Skeletal muscle satellite cell (primary cell): ENCODE results near the gene DSCAM.

Experiments used
- H3K27me3 ChIP-seq: 2 replicates; pipeline ENCODE4 v1.7.0; 2013; ENCODE audit warnings: low read length; ENCODE audit not compliant: control insufficient read depth, insufficient read depth
- H3K36me3 ChIP-seq: 2 replicates; pipeline ENCODE4 v1.7.0; 2013; ENCODE audit warnings: mild to moderate bottlenecking, control low read depth, low read length; ENCODE audit not compliant: insufficient read depth
- H3K4me1 ChIP-seq: 2 replicates; pipeline ENCODE4 v1.7.0; 2013; ENCODE audit warnings: low read length; ENCODE audit not compliant: control insufficient read depth, insufficient read depth
- H3K4me2 ChIP-seq: 2 replicates; pipeline ENCODE4 v1.7.0; 2013; ENCODE audit warnings: mild to moderate bottlenecking, low read length
- H3K4me3 ChIP-seq: 2 replicates; pipeline ENCODE4 v1.7.0; 2013; ENCODE audit warnings: low read length
- H3K9ac ChIP-seq: 2 replicates; pipeline ENCODE4 v1.7.0; 2013; ENCODE audit warnings: mild to moderate bottlenecking, low read depth, low read length, moderate library complexity
- H3K9me3 ChIP-seq: replicated peaks from 2 replicates; pipeline ENCODE4 v1.7.0; 2013; ENCODE audit warnings: mild to moderate bottlenecking, control low read depth, low read length

Gene DSCAM

DNA sequence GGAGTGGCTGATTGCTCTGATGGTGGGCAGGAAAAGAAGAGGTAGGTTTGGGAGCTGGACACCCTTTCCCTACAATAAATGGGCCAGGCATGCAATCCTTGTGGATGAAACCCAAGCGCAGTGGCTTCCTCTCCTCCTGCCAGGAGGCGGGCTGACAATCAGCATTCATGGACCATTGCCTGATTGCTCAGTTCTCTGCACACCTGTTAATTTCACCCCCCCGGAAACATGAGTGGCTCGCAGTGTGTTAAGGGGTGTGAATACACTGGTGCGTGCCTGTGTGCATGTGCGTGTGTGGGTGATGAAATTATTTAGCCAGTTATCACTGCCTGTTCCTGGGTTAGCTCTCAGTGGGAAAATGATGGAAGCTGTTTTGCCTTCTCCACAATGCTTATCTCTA lies 669.0 kb downstream of the DSCAM start:
- Histone ChIP-seq H3K4me1 (no peaks in the 10 kb centered on the region), H3K9me3 (peaks cover 22% of the 10 kb centered on the region), H3K4me2 (no peak overlapping the region), H3K27me3 (no peaks in the 10 kb centered on the region), H3K36me3 (no peaks in the 10 kb centered on the region), H3K4me3 (no peak overlapping the region), H3K9ac (no peak overlapping the region)

DNA sequence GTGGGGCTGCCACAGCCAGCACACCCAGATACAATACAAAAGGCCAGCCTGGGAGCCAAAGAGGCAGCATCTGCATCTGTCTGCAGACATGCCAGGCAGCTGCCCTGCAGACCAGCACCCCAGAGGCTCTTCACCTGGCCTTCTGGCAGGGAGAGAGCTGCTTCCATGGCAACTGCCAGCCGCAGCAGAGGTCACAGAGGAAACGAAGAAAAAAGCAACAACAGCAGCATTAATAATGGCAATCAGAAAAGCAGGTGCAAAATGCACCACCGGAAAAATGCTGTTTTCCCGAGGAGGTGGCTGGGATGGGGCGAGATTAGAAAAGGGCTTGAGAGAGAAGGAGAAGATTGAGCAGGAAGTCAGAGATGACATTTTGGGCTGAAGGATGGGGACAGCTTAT lies 670.2 kb downstream of the DSCAM start:
- Histone ChIP-seq H3K9me3 (peaks cover 20% of the 10 kb centered on the region), H3K4me1 (no peaks in the 10 kb centered on the region), H3K9ac (no peak overlapping the region), H3K4me2 (no peak overlapping the region), H3K27me3 (no peaks in the 10 kb centered on the region), H3K4me3 (no peak overlapping the region), H3K36me3 (no peaks in the 10 kb centered on the region)

DNA sequence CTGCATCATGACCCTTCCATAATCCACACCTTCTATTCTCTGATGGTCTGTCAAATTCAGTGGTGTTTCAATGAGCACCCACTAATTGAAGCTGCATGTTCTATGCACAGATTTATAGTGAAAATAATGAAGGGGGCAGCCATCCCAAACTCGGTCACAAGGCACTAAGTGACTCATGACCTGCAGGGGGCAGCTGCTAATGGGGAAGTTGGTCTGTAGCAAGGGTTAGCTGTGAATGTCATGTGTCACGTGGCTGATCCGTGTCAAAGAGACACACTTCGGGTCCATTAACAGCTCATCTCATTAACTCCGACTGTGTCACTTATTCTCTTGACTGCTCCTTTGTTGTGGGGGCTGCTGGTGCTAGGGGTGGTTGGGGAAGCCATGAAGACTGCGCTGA lies 673.1 kb downstream of the DSCAM start:
- H3K9ac ChIP-seq = no peak overlapping the region
- H3K4me1 ChIP-seq = no peaks in the 10 kb centered on the region
- H3K27me3 ChIP-seq = no peaks in the 10 kb centered on the region
- H3K4me2 ChIP-seq = no peak overlapping the region
- peaks cover 16% of the 10 kb centered on the region for H3K9me3 ChIP-seq
- H3K4me3 ChIP-seq = no peak overlapping the region
- no peaks in the 10 kb centered on the region for H3K36me3 ChIP-seq

DNA sequence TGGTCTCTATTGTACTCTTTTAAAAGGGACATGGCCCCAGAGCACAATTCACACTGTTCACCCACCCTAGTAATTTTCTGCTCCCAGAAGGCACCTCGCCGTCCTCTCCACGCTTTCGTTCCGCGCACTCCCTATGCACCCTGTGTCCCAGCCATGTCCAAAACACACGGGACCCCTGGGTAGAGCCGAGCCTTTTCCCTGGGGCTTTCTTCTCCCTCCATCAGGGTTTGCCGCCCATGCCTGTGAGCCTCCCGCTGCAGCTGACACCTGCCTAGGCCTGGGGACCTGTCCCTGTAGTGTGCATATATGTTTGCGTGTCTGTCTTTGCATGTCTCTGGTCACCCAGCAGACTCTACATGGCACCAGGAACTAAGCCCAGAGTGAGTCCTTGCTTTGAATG lies 677.0 kb downstream of the DSCAM start:
- H3K4me3 ChIP-seq = no peak overlapping the region
- no peaks in the 10 kb centered on the region for H3K36me3 ChIP-seq
- H3K27me3 ChIP-seq = no peaks in the 10 kb centered on the region
- H3K4me1 ChIP-seq = no peaks in the 10 kb centered on the region
- peaks cover 16% of the 10 kb centered on the region for H3K9me3 ChIP-seq
- H3K4me2 ChIP-seq = no peak overlapping the region
- no peak overlapping the region for H3K9ac ChIP-seq

DNA sequence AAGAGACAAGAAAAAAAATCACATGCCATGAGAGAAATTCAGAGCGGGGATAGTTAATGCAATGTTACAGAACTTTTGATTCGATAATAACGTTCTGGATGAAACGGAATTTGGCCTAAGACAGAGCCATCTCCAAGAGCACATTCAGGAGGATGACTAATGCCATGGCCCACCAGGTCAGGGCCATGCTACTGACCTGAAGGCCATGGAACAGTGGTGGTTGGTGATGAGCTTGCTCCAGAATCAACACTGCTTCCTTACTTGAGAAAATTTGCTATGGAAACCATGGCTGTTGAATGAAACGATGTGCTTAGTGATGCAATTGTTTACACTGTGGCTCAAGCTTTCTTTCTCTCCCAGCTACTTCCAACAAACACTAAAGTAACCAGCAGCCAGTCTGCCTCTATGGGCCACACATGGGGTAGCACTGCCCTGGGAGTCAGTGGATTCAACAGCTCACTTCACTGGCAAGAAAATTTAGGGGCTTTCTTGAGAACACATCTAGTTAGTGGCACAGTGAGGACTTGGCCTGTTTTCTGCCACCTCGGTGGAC lies 680.6 kb downstream of the DSCAM start:
- H3K36me3 ChIP-seq = no peaks in the 10 kb centered on the region
- no peaks in the 10 kb centered on the region for H3K4me1 ChIP-seq
- no peak overlapping the region for H3K4me3 ChIP-seq
- H3K9me3 ChIP-seq = peaks cover 16% of the 10 kb centered on the region
- no peak overlapping the region for H3K9ac ChIP-seq
- H3K27me3 ChIP-seq = no peaks in the 10 kb centered on the region
- no peak overlapping the region for H3K4me2 ChIP-seq

DNA sequence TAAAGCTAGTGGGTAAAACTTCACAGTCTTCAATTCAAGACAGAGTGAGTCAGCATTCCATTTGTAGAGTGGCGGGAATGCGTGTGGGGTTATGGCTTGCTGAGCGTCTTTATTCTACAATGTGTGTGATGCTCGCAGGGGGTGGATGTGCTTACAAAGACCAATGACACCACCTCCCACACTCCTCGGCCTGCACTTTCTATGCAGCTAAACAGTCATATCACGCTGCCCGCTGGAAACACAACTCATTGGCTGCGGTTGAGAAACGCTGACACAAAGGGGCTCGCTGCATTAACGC lies 681.2 kb downstream of the DSCAM start:
- Histone ChIP-seq H3K36me3 (no peaks in the 10 kb centered on the region), H3K4me1 (no peaks in the 10 kb centered on the region), H3K9me3 (peaks cover 14% of the 10 kb centered on the region), H3K9ac (no peak overlapping the region), H3K27me3 (no peaks in the 10 kb centered on the region), H3K4me2 (no peak overlapping the region), H3K4me3 (no peak overlapping the region)

DNA sequence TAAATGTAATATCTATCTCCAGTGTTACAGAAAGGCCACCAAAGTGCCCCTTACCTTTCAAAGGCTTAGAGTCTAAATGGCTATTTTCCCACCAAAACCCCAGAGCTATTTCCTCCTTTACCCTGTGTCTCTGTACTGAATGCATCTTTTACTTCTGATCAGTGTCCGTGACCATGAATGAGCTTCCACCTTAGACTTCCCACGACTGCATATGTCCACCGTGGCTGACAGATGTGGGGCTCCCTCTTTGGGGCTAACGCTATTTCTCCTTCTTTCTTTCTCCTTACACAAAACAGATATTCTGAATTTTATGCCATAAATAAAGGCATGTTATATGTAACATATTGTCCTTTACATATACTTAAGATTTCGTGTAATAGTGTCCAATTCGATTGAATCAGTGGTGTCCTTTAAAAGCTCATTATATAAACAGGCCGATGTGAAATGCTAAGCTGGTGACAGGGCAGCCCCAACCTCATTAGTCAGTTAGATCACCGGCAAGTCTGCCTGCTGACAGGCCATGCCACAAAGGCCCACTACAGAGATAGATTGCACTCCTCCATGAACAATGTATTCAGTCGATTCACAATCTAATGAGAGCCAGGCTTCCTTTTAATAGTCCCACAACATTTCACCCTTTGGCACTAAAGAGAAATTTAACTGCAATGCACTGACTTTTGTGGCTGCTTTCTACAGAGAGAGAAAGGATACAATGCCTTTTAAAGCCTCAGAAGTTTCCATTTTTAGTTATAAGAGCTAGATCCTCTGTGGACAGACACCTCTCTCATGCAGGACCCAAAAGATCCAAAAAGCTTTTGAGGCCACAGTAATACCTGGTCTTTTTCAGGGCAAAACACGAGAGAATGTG lies 681.8 kb downstream of the DSCAM start:
- no peaks in the 10 kb centered on the region for H3K27me3 ChIP-seq
- no peaks in the 10 kb centered on the region for H3K36me3 ChIP-seq
- H3K4me1 ChIP-seq = no peaks in the 10 kb centered on the region
- no peak overlapping the region for H3K4me3 ChIP-seq
- H3K9me3 ChIP-seq = peaks cover 11% of the 10 kb centered on the region
- H3K4me2 ChIP-seq = no peak overlapping the region
- no peak overlapping the region for H3K9ac ChIP-seq

DNA sequence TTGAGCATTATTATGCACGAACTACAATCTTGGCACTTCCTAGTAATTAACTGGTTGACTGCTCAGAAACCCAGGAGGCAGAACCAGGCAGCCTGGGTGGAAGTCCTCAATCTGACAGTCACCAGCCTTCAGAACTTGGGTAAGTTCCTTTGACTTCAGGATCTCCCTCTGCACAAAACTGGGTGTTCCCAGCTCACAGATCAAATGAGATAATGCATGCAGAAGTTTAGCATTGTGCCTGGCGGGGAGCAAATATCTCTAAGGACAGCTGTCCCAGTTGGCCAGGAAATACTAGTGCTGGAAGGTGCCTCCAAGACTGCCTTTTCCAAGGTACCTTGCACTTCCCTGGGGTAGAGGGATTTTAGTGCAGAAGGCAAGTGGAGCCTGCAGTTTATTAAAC lies 684.9 kb downstream of the DSCAM start:
- Histone ChIP-seq H3K4me2 (no peak overlapping the region), H3K27me3 (no peaks in the 10 kb centered on the region), H3K9ac (no peak overlapping the region), H3K4me3 (no peak overlapping the region), H3K9me3 (peaks cover 5% of the 10 kb centered on the region), H3K36me3 (no peaks in the 10 kb centered on the region), H3K4me1 (no peaks in the 10 kb centered on the region)

DNA sequence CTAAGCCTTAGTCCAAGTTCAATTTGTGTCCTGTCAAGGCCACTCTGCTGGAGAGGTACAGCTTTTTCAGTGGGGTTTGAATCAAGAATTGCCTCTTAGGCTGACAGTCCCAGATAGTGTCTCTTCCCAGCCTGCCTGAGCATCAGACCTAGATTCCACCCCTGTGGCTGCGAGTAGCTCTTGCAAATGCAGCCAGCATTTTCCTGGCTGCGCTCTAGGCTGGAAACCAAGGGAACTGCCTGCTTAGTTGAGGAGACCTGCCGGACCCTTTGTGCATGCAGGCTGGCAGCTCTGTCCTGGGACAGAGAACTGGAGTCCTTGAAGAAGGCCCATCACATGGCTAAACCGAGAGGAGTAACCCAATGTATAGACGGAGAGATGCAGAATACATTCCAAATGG lies 686.0 kb downstream of the DSCAM start:
- Histone ChIP-seq H3K9ac (no peak overlapping the region), H3K4me3 (no peak overlapping the region), H3K9me3 (peaks cover 5% of the 10 kb centered on the region), H3K36me3 (no peaks in the 10 kb centered on the region), H3K4me2 (no peak overlapping the region), H3K4me1 (no peaks in the 10 kb centered on the region), H3K27me3 (no peaks in the 10 kb centered on the region)

DNA sequence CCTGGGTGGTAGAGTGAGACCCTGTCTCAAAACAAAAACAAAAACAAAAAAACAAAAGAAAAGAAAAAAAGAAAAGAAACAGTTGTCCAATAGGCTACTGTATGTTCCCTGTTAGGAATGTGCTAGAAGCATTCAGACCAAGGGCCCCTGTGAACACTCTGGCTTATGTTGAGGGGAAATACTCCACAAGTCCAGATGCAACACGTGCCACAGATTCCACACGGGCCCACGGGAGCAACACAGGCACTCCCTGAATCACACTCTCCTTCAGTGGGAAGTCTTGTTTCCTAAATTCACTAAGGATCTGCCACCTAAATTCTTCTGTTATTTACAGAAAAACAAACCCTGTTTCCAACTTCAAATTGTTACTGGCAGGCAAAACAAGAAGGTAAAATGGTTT lies 688.6 kb downstream of the DSCAM start:
- H3K4me1 ChIP-seq = no peaks in the 10 kb centered on the region
- H3K4me2 ChIP-seq = no peak overlapping the region
- H3K9ac ChIP-seq = no peak overlapping the region
- H3K4me3 ChIP-seq = no peak overlapping the region
- no peaks in the 10 kb centered on the region for H3K36me3 ChIP-seq
- H3K27me3 ChIP-seq = no peaks in the 10 kb centered on the region
- H3K9me3 ChIP-seq = peaks cover 15% of the 10 kb centered on the region

DNA sequence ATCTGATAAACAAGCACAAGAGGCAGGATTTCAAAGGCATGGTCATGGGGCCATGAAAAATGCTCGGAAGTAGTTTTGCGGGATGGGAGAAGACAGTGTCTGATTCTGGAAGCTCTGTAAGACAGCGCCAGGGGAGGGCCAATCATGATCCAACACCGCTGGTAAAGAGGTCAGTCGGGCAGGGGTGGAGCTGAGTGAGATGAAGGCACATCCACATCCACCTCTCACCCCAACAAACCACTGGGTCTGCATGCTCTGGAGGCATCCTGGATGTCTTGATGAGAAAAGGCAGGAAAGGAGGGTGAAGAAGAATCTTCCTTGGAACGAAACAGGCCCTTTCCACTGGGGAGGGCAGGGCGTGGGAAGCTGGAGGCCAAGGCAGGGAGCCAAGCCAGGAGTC lies 691.4 kb downstream of the DSCAM start:
- Histone ChIP-seq H3K4me3 (no peak overlapping the region), H3K36me3 (no peaks in the 10 kb centered on the region), H3K4me2 (no peak overlapping the region), H3K9me3 (peaks cover 23% of the 10 kb centered on the region), H3K27me3 (no peaks in the 10 kb centered on the region), H3K9ac (no peak overlapping the region), H3K4me1 (no peaks in the 10 kb centered on the region)

DNA sequence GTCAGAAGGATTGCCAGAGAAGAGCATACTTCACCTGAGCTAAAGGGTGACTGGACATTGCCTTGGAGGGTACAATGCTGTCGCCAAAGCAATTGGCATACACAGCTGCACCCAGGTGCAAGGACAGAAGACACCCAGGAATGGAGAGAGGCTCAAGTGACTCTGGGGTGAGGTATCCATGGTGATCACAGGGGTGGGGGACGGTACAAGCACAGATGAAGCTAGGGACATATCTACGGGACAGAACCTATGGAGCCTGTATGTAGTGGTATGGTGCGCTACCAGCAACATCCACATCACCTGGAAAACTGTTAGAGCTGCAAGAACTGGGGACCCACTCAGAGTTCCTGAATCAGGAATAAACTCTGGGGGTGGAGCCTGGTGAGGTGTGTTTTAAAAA lies 693.6 kb downstream of the DSCAM start:
- peaks cover 21% of the 10 kb centered on the region for H3K9me3 ChIP-seq
- H3K4me3 ChIP-seq = no peak overlapping the region
- H3K36me3 ChIP-seq = no peaks in the 10 kb centered on the region
- H3K9ac ChIP-seq = no peak overlapping the region
- no peaks in the 10 kb centered on the region for H3K27me3 ChIP-seq
- H3K4me2 ChIP-seq = no peak overlapping the region
- H3K4me1 ChIP-seq = no peaks in the 10 kb centered on the region
